Duodenal mucosa (tissue), 2 donors: Measurements from ENCODE around the gene DENND2D.

Experiments used
- H3K27ac ChIP-seq: one replicate; pipeline ENCODE4 v1.7.0; 2013; ENCODE audit warnings: low read depth, low read length
- H3K27me3 ChIP-seq, 2 donors: one replicate each; pipeline ENCODE4 v1.7.0; 2013; ENCODE audit warnings: low read length in 2 of 2, control low read depth in 1 of 2; ENCODE audit not compliant: insufficient read depth in 2 of 2, control insufficient read depth in 1 of 2
- H3K36me3 ChIP-seq, 2 donors: one replicate each; pipeline ENCODE4 v1.7.0; 2013; ENCODE audit warnings: low read length in 2 of 2, control low read depth in 1 of 2; ENCODE audit not compliant: insufficient read depth in 2 of 2, control insufficient read depth in 1 of 2
- H3K4me1 ChIP-seq, 2 donors: one replicate each; pipeline ENCODE4 v1.7.0; 2013; ENCODE audit warnings: low read length in 2 of 2, control low read depth in 1 of 2; ENCODE audit not compliant: insufficient read depth in 2 of 2, control insufficient read depth in 1 of 2
- H3K4me3 ChIP-seq, 2 donors: one replicate each; pipeline ENCODE4 v1.7.0; 2013; ENCODE audit warnings: low read length in 2 of 2, low read depth in 1 of 2
- H3K9ac ChIP-seq, 2 donors: one replicate each; pipeline ENCODE4 v1.7.0; 2013; ENCODE audit warnings: low read length in 2 of 2, low read depth in 1 of 2
- H3K9me3 ChIP-seq, 2 donors: one replicate each; pipeline ENCODE4 v1.7.0; 2013; ENCODE audit warnings: low read length in 2 of 2, control low read depth in 1 of 2; ENCODE audit not compliant: control insufficient read depth in 1 of 2

Gene DENND2D, protein sequence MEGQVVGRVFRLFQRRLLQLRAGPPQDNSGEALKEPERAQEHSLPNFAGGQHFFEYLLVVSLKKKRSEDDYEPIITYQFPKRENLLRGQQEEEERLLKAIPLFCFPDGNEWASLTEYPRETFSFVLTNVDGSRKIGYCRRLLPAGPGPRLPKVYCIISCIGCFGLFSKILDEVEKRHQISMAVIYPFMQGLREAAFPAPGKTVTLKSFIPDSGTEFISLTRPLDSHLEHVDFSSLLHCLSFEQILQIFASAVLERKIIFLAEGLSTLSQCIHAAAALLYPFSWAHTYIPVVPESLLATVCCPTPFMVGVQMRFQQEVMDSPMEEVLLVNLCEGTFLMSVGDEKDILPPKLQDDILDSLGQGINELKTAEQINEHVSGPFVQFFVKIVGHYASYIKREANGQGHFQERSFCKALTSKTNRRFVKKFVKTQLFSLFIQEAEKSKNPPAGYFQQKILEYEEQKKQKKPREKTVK

DNA sequence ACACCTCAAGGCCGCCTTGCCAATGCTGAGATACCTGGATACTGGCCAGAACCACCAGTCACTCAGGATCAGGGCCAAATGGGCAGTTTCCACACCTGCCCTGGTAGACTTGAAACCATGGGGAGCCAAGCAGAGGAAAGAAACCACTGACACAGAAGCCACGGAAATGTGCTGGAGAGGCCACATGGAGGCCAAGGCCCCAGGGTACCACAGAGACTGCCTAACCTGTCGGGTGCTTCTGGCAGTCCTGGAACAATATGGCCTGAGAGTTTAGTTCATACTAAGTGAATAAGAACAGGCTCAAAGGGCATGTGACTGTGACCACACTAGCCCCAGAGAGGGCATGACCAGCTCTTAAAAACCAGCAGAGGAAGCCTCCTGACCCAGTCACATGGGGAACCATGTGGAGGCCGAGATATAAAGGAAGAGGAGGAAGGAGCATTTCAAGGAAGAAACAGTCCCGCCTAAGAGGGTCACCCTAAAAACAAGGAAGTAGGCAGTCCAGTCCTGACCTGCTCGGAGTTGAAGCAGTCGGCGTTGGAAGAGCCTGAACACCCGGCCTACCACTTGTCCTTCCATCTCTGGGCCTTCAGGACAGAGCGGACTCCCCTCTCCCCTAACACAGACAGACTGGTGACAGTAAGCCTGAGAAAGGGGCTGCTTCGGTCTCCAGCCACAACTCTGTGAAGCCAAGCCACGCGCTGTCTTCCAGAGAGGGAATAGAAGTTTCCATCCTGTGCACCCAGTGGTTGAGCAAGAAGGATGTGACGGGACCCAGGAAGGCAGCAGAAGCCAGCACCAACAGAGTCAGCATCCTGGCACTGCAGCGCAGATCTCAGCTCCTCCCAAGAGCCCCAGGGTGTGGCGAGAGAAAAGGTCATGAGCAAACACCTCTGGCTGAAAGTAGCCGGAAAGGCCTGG lies at the start of gene DENND2D:
Gene DENND2D, minus strand, starts transcription at position 766 of the 921 bp plus-strand sequence. Its CDS starts 187 bp downstream, at position 579.
- Histone ChIP-seq H3K27ac (peak within 1 kb of the TSS; percentile 53), H3K9ac (peak within 1 kb of the TSS; percentile 48 to 65), H3K27me3 (no peaks in the 10 kb centered on the region), H3K4me1 (peaks cover 49 to 66% of the 10 kb centered on the region in 2 donors), H3K36me3 (peaks cover 36 to 49% of the 10 kb centered on the region in 2 donors), H3K4me3 (peak within 1 kb of the TSS; percentile 56 to 59), H3K9me3 (no peaks in the 10 kb centered on the region)

DNA sequence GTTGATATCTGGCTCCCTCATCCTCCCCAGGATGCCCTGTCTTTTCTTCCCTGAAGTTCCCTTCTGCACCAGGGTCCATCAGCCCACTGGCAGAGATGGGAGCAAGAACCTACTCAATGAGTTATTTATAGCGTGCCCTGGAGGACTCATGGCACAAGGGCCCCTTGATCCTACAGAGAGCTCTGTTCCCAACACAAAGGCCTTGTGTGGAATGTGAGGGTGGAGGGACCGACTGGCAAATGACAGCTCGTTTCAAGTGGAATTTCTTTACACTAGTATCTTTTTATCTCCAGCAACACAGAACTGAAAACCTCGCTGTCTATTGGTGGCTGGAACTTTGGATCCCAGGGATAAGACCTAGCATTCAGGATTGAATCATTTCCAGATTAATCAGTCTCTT lies 49.5 kb upstream of the DENND2D start:
- no peak overlapping the region for H3K4me3 ChIP-seq
- no peak overlapping the region for H3K9ac ChIP-seq
- no peak overlapping the region for H3K27ac ChIP-seq
- H3K36me3 ChIP-seq: no peaks in the 10 kb centered on the region
- no peaks in the 10 kb centered on the region for H3K4me1 ChIP-seq
- H3K9me3 ChIP-seq: no peaks in the 10 kb centered on the region
- peaks cover 0 to 3% of the 10 kb centered on the region in 2 donors for H3K27me3 ChIP-seq

DNA sequence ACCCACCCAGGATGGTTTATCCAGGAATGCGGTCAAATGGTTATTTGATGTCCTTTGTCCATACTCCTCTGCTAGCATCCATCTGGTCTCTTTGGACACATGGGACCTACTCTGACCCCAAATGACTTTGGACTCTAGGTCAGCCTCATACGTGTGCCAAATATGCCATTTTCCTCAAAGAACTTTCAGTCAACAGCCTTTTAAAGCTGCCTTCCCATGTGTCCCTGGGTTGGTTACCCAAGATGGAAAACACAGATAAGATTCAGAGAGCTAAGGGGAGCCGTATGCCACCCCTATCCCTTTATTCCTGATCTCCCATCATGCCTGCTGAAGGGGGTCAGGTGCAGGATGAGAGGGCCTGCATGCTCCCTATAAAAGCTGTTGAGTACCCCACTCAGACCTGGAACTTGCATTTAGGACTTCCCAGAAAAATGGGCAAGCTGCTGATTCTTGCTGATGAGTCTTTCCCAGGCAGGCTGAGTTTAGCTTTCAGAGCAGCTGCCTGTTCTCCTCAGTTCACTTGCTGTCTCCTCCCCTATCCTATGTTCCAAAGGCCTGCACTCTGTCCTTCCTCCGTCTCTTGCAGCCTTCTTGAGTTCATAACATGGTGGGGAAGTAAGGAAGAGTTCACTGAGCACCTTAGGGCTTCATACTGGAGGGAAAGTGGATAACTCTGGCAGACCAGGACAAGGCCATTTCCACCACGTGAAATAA lies 46.8 kb upstream of the DENND2D start:
- Histone ChIP-seq H3K27me3 (peaks cover 0 to 3% of the 10 kb centered on the region in 2 donors), H3K4me1 (peaks cover 0 to 4% of the 10 kb centered on the region in 2 donors), H3K9ac (no peak overlapping the region), H3K9me3 (no peaks in the 10 kb centered on the region), H3K4me3 (no peak overlapping the region), H3K36me3 (no peaks in the 10 kb centered on the region), H3K27ac (no peak overlapping the region)

DNA sequence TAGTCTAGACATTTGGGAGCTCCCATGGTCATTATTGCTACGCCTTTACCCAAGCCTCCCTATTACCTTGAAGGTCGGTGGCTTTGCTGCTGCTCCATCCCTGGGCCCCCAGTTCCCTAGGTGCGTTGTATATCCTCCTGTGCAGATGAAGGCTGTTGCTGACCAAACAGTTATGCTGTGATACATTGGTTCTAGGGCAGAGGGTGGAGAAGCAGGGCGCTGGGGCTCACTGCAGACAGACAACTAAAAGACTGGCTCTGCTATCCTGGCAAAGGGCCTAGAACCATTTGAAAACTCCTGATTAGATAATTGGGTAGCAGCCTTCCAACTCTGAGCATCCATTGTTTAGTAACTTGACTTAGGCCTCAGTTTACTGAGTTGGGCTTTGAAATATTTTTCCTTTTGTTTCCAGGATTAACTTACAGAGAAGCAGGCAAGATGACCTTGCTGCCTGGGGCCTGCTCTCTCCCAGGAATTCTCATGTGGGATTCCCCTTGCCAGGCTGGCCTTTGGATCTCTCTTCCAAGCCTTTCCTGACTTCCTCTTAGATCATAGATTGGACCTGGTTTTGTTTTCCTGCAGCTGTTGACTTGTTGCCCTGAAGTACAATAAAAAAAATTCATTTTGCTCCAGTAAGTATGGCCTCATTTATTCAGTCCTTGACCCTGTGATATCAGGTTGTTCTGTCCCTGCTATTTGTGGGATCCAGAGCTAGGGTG lies 42.5 kb upstream of the DENND2D start:
- Histone ChIP-seq H3K4me3 (no peak overlapping the region), H3K36me3 (no peaks in the 10 kb centered on the region), H3K27ac (no peak overlapping the region), H3K9me3 (no peaks in the 10 kb centered on the region), H3K27me3 (no peaks in the 10 kb centered on the region), H3K9ac (no peak overlapping the region), H3K4me1 (peaks cover 0 to 4% of the 10 kb centered on the region in 2 donors)

DNA sequence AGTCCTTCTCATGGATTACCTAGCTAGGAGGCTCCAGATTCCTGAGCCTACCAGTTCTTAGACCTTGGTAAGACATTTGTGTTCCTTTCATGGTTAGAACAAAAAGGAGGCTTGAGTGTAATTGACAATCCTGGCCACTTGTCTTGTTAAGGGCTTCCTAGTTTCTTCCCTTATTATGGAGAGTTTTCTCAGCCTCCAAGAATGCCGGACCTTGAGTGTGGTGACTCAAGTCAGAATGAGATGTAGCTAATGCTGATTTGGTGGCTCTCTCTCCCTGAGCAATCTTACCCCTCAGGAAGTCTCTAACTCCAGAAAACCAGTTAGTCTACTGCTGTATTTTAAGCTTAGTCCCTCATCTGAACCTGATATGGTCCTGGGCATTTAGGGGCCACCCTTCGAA lies 41.4 kb upstream of the DENND2D start:
- Histone ChIP-seq H3K27ac (no peak overlapping the region), H3K9ac (no peak overlapping the region), H3K36me3 (no peaks in the 10 kb centered on the region), H3K9me3 (no peaks in the 10 kb centered on the region), H3K27me3 (no peaks in the 10 kb centered on the region), H3K4me1 (peaks cover 0 to 4% of the 10 kb centered on the region in 2 donors), H3K4me3 (no peak overlapping the region)

DNA sequence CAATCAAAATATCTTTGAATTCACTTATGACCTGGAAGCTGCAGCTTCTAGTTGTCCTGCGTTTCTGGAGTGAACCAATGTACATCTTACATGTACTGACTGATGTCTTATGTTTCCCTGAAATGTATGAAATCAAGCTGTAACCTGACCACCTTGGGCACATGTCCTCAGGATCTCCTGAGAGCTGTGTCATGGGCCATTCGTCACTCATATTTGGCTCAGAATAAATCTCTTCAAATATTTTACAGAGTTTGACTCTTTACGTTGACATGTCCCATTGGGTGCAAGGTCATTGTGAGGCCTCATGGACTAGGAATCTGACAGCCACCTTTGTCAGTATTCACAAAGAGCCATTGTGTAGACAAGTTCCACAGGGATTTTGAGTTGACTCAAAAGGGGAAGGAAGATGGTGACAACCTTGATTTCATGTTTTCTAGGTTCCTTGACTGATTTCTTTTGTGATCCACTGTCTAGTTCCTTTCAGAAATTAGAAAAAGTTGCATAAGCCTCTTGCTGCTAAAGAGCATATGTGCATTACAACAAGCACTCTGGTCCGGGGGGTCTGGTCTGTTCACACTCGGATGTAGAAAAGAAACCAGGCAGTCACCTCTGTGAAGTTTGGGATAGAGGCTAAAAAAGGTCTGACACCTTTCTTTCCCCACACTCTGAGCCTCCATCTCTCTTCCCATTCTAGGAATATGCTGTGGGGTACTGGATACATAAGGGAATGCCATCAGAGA lies 37.8 kb upstream of the DENND2D start:
- Histone ChIP-seq H3K27me3 (no peaks in the 10 kb centered on the region), H3K9ac (no peak overlapping the region), H3K27ac (no peak overlapping the region), H3K4me1 (peaks cover 0 to 4% of the 10 kb centered on the region in 2 donors), H3K9me3 (no peaks in the 10 kb centered on the region), H3K36me3 (no peaks in the 10 kb centered on the region), H3K4me3 (no peak overlapping the region)

DNA sequence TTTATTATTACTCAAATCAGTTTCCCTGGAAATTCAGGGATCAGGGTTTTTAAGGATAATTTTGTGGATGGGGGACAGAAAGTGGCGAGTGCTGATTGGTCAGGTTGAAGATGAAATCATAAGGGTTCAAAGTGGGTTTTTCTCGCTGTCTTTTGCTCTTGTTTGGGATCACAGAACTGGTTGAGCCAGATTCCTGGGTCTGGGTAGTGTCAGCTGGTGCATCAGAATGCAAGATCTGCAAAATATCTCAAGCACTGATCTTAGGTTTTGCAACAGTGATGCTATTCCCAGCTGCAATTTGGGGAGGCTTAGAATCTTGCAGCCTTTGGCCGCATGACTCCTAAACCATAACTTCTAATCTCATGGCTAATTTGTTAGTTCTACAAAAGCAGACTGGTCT lies 36.4 kb upstream of the DENND2D start:
- H3K36me3 ChIP-seq: no peaks in the 10 kb centered on the region
- H3K9ac ChIP-seq: no peak overlapping the region
- no peaks in the 10 kb centered on the region for H3K9me3 ChIP-seq
- no peak overlapping the region for H3K4me3 ChIP-seq
- no peaks in the 10 kb centered on the region for H3K4me1 ChIP-seq
- no peak overlapping the region for H3K27ac ChIP-seq
- no peaks in the 10 kb centered on the region for H3K27me3 ChIP-seq

DNA sequence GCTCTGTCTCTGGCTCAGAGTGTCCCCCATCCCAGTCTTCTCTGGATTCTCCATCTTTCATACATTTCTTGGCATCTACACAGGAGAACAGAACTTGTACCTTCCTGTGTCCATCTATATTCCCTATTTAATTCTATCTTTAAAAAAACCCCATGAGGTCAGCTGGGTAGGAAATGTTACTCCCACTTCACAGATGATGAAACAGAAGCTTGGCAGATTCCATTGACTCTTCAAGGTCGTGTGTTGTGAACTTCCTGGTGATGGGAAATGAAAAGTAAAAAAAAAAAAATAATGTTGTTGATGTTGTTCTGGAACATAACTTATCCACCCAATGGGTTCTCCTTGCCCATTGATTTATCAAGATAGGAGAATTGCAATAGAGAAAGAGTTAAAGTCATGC lies 35.9 kb upstream of the DENND2D start:
- H3K4me1 ChIP-seq: no peaks in the 10 kb centered on the region
- H3K9me3 ChIP-seq: no peaks in the 10 kb centered on the region
- H3K9ac ChIP-seq: no peak overlapping the region
- no peaks in the 10 kb centered on the region for H3K36me3 ChIP-seq
- no peaks in the 10 kb centered on the region for H3K27me3 ChIP-seq
- no peak overlapping the region for H3K27ac ChIP-seq
- H3K4me3 ChIP-seq: no peak overlapping the region

DNA sequence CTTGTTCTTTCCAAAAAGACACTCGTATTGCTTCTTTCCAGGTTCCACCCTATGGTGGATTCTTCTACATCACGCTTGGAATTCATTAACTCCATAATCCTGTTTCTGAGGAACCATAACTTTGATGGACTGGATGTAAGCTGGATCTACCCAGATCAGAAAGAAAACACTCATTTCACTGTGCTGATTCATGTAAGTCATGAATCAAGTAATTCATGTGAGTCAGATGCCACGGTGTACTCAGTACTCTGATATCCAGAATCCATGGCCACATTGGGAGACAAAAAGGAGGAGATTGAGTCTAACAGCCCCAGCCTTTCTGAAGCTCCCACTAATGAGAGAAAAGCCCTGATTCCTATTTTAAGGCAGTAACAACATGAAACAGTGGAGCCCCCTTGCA lies 34.4 kb upstream of the DENND2D start:
- Histone ChIP-seq H3K27ac (no peak overlapping the region), H3K4me1 (no peaks in the 10 kb centered on the region), H3K4me3 (no peak overlapping the region), H3K36me3 (no peaks in the 10 kb centered on the region), H3K9me3 (no peaks in the 10 kb centered on the region), H3K27me3 (no peaks in the 10 kb centered on the region), H3K9ac (no peak overlapping the region)
